Measurements from ENCODE around the gene SEC14L6. TPM values are rescaled to one million over a fixed set of nuclear protein-coding genes. Genes with fewer than 3 reads are reported as not detected.

The SEC14L6 gene
- total RNA-seq, 1 donor from 2014 or later, result 6.0 TPM

- no peak for DNase-seq (ENCODE audit: low spot score)
Observed at GRCh38 chr22:30537083-30537731, 9.3 kb downstream of the SEC14L6 start.

- no peak for DNase-seq (ENCODE audit: low spot score)
Observed at GRCh38 chr22:30535182-30535581, 11.4 kb downstream of the SEC14L6 start.

GRCh38 chr22:30531651-30532608 is 14.6 kb downstream of the SEC14L6 start:
- DNase-seq (ENCODE audit: low spot score), result no peak

- no peak for DNase-seq (ENCODE audit: low spot score)
Observed at GRCh38 chr22:30526656-30527055, 19.9 kb downstream of the SEC14L6 start.

GRCh38 chr22:30523646-30524489 is 22.7 kb downstream of the SEC14L6 start:
- DNase-seq (ENCODE audit: low spot score), result no peak

GRCh38 chr22:30521368-30522156 is 25.0 kb downstream of the SEC14L6 start:
- no peak for DNase-seq (ENCODE audit: low spot score)

GRCh38 chr22:30519842-30520425 is 26.6 kb downstream of the SEC14L6 start:
- no peak for DNase-seq (ENCODE audit: low spot score)

GRCh38 chr22:30516731-30517130 is 29.8 kb downstream of the SEC14L6 start:
- DNase-seq (ENCODE audit: low spot score), result no peak

GRCh38 chr22:30516273-30516672 is 30.3 kb downstream of the SEC14L6 start:
- no peak for DNase-seq (ENCODE audit: low spot score)

GRCh38 chr22:30514252-30514651 is 32.3 kb downstream of the SEC14L6 start:
- DNase-seq (ENCODE audit: low spot score), result no peak

- DNase-seq (ENCODE audit: low spot score), result no peak
Observed at GRCh38 chr22:30513462-30513861, 33.1 kb downstream of the SEC14L6 start.

GRCh38 chr22:30511911-30512310 is 34.6 kb downstream of the SEC14L6 start:
- DNase-seq (ENCODE audit: low spot score), result no peak

GRCh38 chr22:30511109-30511508 is 35.4 kb downstream of the SEC14L6 start:
- DNase-seq (ENCODE audit: low spot score), result no peak

GRCh38 chr22:30508216-30508615 is 38.3 kb downstream of the SEC14L6 start:
- no peak for DNase-seq (ENCODE audit: low spot score)

GRCh38 chr22:30507670-30508069 is 38.9 kb downstream of the SEC14L6 start:
- no peak for DNase-seq (ENCODE audit: low spot score)

- DNase-seq (ENCODE audit: low spot score), result peak; percentile 33
Observed at GRCh38 chr22:30506507-30506968, 40.0 kb downstream of the SEC14L6 start.

- no peak for DNase-seq (ENCODE audit: low spot score)
Observed at GRCh38 chr22:30503551-30503950, 43.0 kb downstream of the SEC14L6 start.

GRCh38 chr22:30502911-30503310 is 43.6 kb downstream of the SEC14L6 start:
- DNase-seq (ENCODE audit: low spot score), result no peak

- no peak for DNase-seq (ENCODE audit: low spot score)
Observed at GRCh38 chr22:30502153-30502552, 44.4 kb downstream of the SEC14L6 start.

GRCh38 chr22:30500628-30501027 is 45.9 kb downstream of the SEC14L6 start:
- no peak for DNase-seq (ENCODE audit: low spot score)

All from mucosa of gallbladder (tissue), 1 donor.